Activated CD4-positive, alpha-beta T cell treated with anti-CD3 and anti-CD28 coated beads for 36 hours (primary cell): ENCODE measurements around the gene EVI5. TPM values are rescaled to one million over a fixed set of nuclear protein-coding genes. Genes with fewer than 3 reads are reported as not detected.

Experiments used
- ATAC-seq: fragments of 200-7000 bp; cut with Tn5 transposase; one replicate; pipeline ENCODE4 v1.10.0; 2021; ENCODE audit warnings: mild to moderate bottlenecking, moderate library complexity
- CTCF ChIA-PET: fragments of 350-600 bp; sonication (Branson Sonifier 250); formaldehyde crosslinking; loops from one replicate; lab custom pipeline; 2021; ENCODE audit warnings: antibody characterized with exemption; lab: Charles Lee
- POLR2A ChIA-PET: fragments of 350-600 bp; sonication (Branson Sonifier 250); formaldehyde crosslinking; loops from one replicate; lab custom pipeline; 2021; ENCODE audit warnings: antibody characterized with exemption, inconsistent platforms; lab: Charles Lee
- DNase-seq: peaks from one replicate; pipeline ENCODE4 v3.0.0-alpha.2; 2020
- H3K27ac Mint-ChIP-seq: one replicate; pipeline ENCODE4 v1.8.0; 2021; ENCODE audit warnings: mixed read lengths
- H3K27me3 Mint-ChIP-seq: one replicate; pipeline ENCODE4 v1.8.0; 2021; ENCODE audit warnings: mixed read lengths
- H3K36me3 Mint-ChIP-seq: one replicate; pipeline ENCODE4 v1.8.0; 2021; ENCODE audit warnings: low read depth, mixed read lengths
- H3K4me1 Mint-ChIP-seq: one replicate; pipeline ENCODE4 v1.8.0; 2021; ENCODE audit warnings: mixed read lengths
- H3K4me3 Mint-ChIP-seq: one replicate; pipeline ENCODE4 v1.8.0; 2021; ENCODE audit warnings: mild to moderate bottlenecking, moderate library complexity, mixed read lengths
- H3K9me3 Mint-ChIP-seq: one replicate; pipeline ENCODE4 v1.8.0; 2021; ENCODE audit warnings: low read depth, mixed read lengths
- intact Hi-C, 2 experiments: fragments of 100-400 bp; cut with DNase I in 1 of 2; cut with micrococcal nuclease in 1 of 2; formaldehyde crosslinking; loops; one replicate each; pipeline versions ENCODE4 v1.14.2 to v1.15.1; 2022 to 2024; cut with DNase I, micrococcal nuclease
- total RNA-seq, 2 experiments: library from RNA; stranded (reverse); gene quantifications; one replicate each; pipeline ENCODE4 v1.2.3, GENCODE V29; 2021

Gene EVI5
- total RNA-seq, 2 experiments from 2014 or later, result 28.5 to 32.6 TPM

- Mint-ChIP-seq H3K9me3 (peaks cover 2% of the 10 kb centered on the region), H3K36me3 (no peaks in the 10 kb centered on the region), H3K27me3 (peaks cover 3% of the 10 kb centered on the region), H3K4me1 (no peaks in the 10 kb centered on the region), H3K27ac (no peak overlapping the region), H3K4me3 (no peak overlapping the region)
- ATAC-seq (no peak), DNase-seq (no peak)
- POLR2A ChIA-PET, result no interaction called here
- CTCF ChIA-PET, result interaction anchor here (1.0 kb wide), 1 partner anchor 8 kb away, joined by 5 read pairs; no protein-coding TSS in a partner anchor
- intact Hi-C loops, result no loop called here
Measured at GRCh38 chr1:92768915-92769314, 16.0 kb downstream of the EVI5 start.

DNA sequence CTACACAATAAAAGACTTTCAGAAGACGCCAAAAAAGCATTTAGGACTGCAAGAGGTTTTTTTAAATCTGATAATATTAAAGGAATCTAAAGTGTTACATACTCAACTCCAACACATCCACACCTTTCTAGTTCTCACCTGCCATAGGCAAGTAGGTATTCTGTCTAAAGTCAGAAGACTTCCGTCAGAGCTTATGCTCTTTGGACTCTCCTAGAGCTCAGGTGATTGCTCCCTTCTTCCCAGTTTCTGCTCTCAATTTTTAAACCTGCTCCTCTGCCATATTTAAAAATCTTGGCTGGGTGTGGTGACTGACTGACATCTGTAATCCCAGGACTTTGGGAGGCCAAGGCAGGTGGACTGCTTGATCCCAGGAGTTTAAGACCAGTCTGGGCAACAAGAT is 16.6 kb downstream of the EVI5 start:
- H3K36me3 Mint-ChIP-seq, result no peaks in the 10 kb centered on the region
- H3K9me3 Mint-ChIP-seq, result peaks cover 2% of the 10 kb centered on the region
- ATAC-seq (no peak), DNase-seq (no peak)
- no peak overlapping the region for H3K27ac Mint-ChIP-seq
- CTCF ChIA-PET, result interaction anchor here (1.0 to 2.1 kb wide), 3 partner anchors 9 to 245 kb away, joined by 3 to 5 read pairs (median 5); no protein-coding TSS in a partner anchor
- POLR2A ChIA-PET, result no interaction called here
- peaks cover 3% of the 10 kb centered on the region for H3K27me3 Mint-ChIP-seq
- H3K4me1 Mint-ChIP-seq, result no peaks in the 10 kb centered on the region
- no peak overlapping the region for H3K4me3 Mint-ChIP-seq
- intact Hi-C loops, result no loop called here

- ATAC-seq (no peak), DNase-seq (no peak)
- Mint-ChIP-seq H3K4me3 (no peak overlapping the region), H3K36me3 (no peaks in the 10 kb centered on the region), H3K9me3 (peaks cover 2% of the 10 kb centered on the region), H3K4me1 (no peaks in the 10 kb centered on the region), H3K27me3 (no peaks in the 10 kb centered on the region), H3K27ac (no peak overlapping the region)
- POLR2A ChIA-PET, result no interaction called here
- CTCF ChIA-PET, result interaction anchor here (1.3 kb wide), 2 partner anchors 20 to 54 kb away, joined by 3 to 4 read pairs; no protein-coding TSS in a partner anchor
- intact Hi-C loops, result no loop called here
Measured at GRCh38 chr1:92764116-92764515, 20.8 kb downstream of the EVI5 start.

DNA sequence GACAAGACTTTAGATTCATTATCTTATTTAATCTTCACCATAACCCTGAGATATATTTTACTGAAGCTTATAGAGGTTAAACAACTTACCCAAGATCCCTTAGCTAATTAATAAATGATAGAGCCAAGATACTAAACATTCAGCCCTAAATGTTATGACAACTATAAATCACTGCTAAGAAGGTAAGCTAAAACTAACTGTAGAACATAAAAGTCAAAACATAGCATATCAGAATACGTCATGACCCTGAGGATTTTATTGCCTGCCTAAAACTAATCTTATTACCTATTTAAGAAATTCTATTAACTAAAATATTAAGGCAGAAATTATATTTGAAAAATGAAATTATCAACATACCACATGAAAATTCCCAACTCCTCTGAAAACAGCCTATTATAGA is 22.6 kb downstream of the EVI5 start:
- Mint-ChIP-seq H3K9me3 (no peaks in the 10 kb centered on the region), H3K27ac (no peak overlapping the region), H3K27me3 (no peaks in the 10 kb centered on the region), H3K4me3 (no peak overlapping the region), H3K36me3 (no peaks in the 10 kb centered on the region), H3K4me1 (no peaks in the 10 kb centered on the region)
- no peak for DNase-seq
- intact Hi-C loops, result no loop called here
- ChIA-PET CTCF (interaction anchor here (0.7 to 1.8 kb wide), 4 partner anchors 9 to 28 kb away, joined by 3 to 7 read pairs (median 4); partner anchors contain the start of gene EVI5), POLR2A (no interaction called here)
- no peak for ATAC-seq

DNA sequence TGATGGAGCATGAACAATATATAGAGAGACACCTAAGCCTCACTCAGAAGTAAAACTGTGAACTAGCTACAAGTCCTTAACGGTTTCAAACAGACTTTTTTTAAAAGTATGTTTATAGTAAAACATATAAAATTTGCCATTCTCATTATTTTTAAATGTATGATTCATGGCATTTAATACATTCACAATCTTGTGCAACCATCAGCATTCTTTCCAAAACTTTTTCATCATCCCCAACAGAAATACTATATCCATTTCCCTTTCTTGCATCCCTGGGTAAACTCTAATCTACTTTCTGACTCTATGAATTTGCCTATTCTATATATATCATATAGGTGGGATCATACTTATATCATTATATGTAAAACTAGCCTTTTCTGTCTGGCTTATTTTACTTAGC is 25.5 kb downstream of the EVI5 start:
- Mint-ChIP-seq H3K9me3 (no peaks in the 10 kb centered on the region), H3K27me3 (no peaks in the 10 kb centered on the region), H3K36me3 (no peaks in the 10 kb centered on the region), H3K4me1 (no peaks in the 10 kb centered on the region), H3K27ac (no peak overlapping the region), H3K4me3 (no peak overlapping the region)
- intact Hi-C loops, result no loop called here
- DNase-seq (no peak), ATAC-seq (no peak)
- CTCF ChIA-PET, result no interaction called here
- POLR2A ChIA-PET, result no interaction called here

- Mint-ChIP-seq H3K27ac (no peak overlapping the region), H3K4me1 (no peaks in the 10 kb centered on the region), H3K27me3 (no peaks in the 10 kb centered on the region), H3K36me3 (no peaks in the 10 kb centered on the region), H3K4me3 (no peak overlapping the region), H3K9me3 (no peaks in the 10 kb centered on the region)
- ATAC-seq, result no peak
- CTCF ChIA-PET, result interaction anchor here (1.0 to 4.3 kb wide), 3 partner anchors 9 to 62 kb away, joined by 3 to 18 read pairs (median 5); no protein-coding TSS in a partner anchor
- DNase-seq, result no peak
- intact Hi-C loops, result no loop called here
- POLR2A ChIA-PET, result no interaction called here
Measured at GRCh38 chr1:92756537-92756936, 28.4 kb downstream of the EVI5 start.

DNA sequence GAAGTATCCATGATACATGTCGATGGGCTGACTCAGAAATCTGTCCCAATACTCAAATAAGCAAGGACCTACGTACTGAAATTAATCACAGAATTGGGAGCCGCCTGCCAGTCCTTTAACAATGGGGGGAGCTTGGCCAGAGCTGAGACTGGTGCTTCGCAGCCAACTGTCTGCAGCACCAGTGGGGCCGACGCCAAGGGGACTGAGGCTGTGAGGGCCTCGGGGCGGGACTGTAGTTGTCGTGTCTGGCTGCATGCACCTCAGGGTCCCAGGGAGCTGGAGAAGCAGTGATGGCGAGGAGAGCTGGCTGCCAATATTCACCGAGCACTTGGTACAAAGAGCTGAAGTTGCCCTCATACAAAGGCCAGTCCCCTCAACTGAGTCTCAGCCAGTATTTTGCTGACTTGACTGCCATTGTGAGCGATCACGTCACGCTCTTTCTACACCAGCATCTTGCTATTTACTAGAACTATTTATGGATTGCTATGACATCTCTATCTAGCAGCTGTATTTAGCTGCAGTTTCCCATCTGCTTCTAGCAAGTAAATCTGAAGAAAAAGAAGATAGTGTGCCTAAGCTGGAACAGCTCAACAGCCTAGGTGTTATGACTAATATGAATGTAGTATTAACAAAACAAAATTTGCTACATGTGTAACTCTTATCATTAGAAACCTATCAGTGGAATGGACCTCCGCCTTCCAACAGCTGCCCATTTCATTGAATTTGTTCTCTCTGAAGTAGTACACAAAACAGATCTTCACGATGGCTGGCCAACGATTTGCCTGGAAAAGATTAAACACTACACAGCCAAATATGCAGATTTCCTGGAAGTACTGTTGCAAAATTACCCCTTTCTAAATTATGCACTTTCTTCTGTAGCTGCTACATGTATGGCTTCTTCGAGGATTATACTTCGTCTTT is 29.1 kb downstream of the EVI5 start:
- intact Hi-C loops, result no loop called here
- ATAC-seq, result no peak
- no peaks in the 10 kb centered on the region for H3K4me1 Mint-ChIP-seq
- CTCF ChIA-PET, result interaction anchor here (0.7 to 4.3 kb wide), 5 partner anchors 8 to 446 kb away, joined by 3 to 18 read pairs (median 4); no protein-coding TSS in a partner anchor
- DNase-seq, result no peak
- no peak overlapping the region for H3K27ac Mint-ChIP-seq
- no peaks in the 10 kb centered on the region for H3K36me3 Mint-ChIP-seq
- H3K9me3 Mint-ChIP-seq, result no peaks in the 10 kb centered on the region
- no peak overlapping the region for H3K4me3 Mint-ChIP-seq
- POLR2A ChIA-PET, result no interaction called here
- no peaks in the 10 kb centered on the region for H3K27me3 Mint-ChIP-seq

DNA sequence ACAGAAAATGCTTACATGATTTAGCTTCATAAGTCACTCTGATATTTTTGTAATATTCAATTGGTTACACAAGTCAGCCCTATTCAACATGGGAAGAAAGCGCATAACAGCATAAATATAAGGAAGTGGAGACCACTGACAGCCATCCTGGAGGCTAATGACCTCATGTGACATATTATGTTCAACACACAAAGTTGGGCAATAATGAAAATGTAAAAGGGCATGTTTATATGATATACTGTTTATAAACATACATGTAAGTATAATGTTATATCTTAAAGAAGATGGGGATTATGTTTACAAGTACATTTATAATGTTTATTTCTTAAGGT is 30.2 kb downstream of the EVI5 start:
- H3K4me3 Mint-ChIP-seq, result no peak overlapping the region
- no peaks in the 10 kb centered on the region for H3K9me3 Mint-ChIP-seq
- no peaks in the 10 kb centered on the region for H3K36me3 Mint-ChIP-seq
- H3K27me3 Mint-ChIP-seq, result no peaks in the 10 kb centered on the region
- ChIA-PET POLR2A (no interaction called here), CTCF (interaction anchor here (1.2 to 4.3 kb wide), 3 partner anchors 13 to 444 kb away, joined by 3 to 18 read pairs (median 4); no protein-coding TSS in a partner anchor)
- no peak overlapping the region for H3K27ac Mint-ChIP-seq
- H3K4me1 Mint-ChIP-seq, result no peaks in the 10 kb centered on the region
- intact Hi-C loops, result loop anchor here in 1 of 2 experiments (5.0 kb wide), 1 partner anchor 78 kb away; the partner anchor contains the start of gene RPL5
- DNase-seq (no peak), ATAC-seq (no peak)

- intact Hi-C loops, result loop anchor here in 1 of 2 experiments (5.0 kb wide), 1 partner anchor 78 kb away; the partner anchor contains the start of gene RPL5
- CTCF ChIA-PET, result interaction anchor here (0.5 to 4.3 kb wide), 5 partner anchors 8 to 840 kb away, joined by 3 to 18 read pairs (median 4); no protein-coding TSS in a partner anchor
- POLR2A ChIA-PET, result no interaction called here
- ATAC-seq (no peak), DNase-seq (no peak)
- H3K9me3 Mint-ChIP-seq, result no peaks in the 10 kb centered on the region
- H3K4me3 Mint-ChIP-seq, result no peak overlapping the region
- no peaks in the 10 kb centered on the region for H3K36me3 Mint-ChIP-seq
- no peak overlapping the region for H3K27ac Mint-ChIP-seq
- H3K4me1 Mint-ChIP-seq, result no peaks in the 10 kb centered on the region
- no peaks in the 10 kb centered on the region for H3K27me3 Mint-ChIP-seq
Measured at GRCh38 chr1:92754000-92754718, 30.7 kb downstream of the EVI5 start.

GRCh38 chr1:92752719-92753118 is 32.2 kb downstream of the EVI5 start:
- ChIA-PET POLR2A (no interaction called here), CTCF (interaction anchor here (1.6 to 4.3 kb wide), 2 partner anchors 9 to 66 kb away, joined by 5 to 18 read pairs; no protein-coding TSS in a partner anchor)
- DNase-seq (no peak), ATAC-seq (no peak)
- H3K4me1 Mint-ChIP-seq, result no peaks in the 10 kb centered on the region
- intact Hi-C loops, result loop anchor here in 1 of 2 experiments (5.0 kb wide), 1 partner anchor 80 kb away; the partner anchor contains the start of gene RPL5
- H3K4me3 Mint-ChIP-seq, result no peak overlapping the region
- H3K27ac Mint-ChIP-seq, result no peak overlapping the region
- H3K9me3 Mint-ChIP-seq, result no peaks in the 10 kb centered on the region
- H3K27me3 Mint-ChIP-seq, result no peaks in the 10 kb centered on the region
- H3K36me3 Mint-ChIP-seq, result no peaks in the 10 kb centered on the region
